RPMI7951 (cell line): ENCODE measurements around the gene FHL2. TPM values are rescaled to one million over a fixed set of nuclear protein-coding genes. Genes with fewer than 3 reads are reported as not detected.
"Not testable (repeated sequence)": the region's sequence is repeated elsewhere in the genome, so short reads cannot be mapped to it uniquely, and the experiment has no call there.

Experiments used
- DNase-seq: peaks from one replicate; pipeline ENCODE4 v3.0.0-alpha.2; 2012; ENCODE audit warnings: low read depth
- total RNA-seq: library from RNA; depleted of rRNA; stranded (reverse); fragments of >200 nt; shearing (Covaris generic); gene quantifications from 2 replicates; pipeline ENCODE4 v1.2.3, GENCODE V29; 2014

Gene FHL2
- total RNA-seq, 1 experiment from 2014 or later = 149 TPM

- DNase-seq = peak; percentile 59
Observed at GRCh38 chr2:105344704-105345345, 54.0 kb downstream of the FHL2 start.

GRCh38 chr2:105339414-105339813, 59.4 kb downstream of the FHL2 start:
- DNase-seq = no peak

GRCh38 chr2:105338020-105338385, 60.8 kb downstream of the FHL2 start:
- DNase-seq = no peak

- DNase-seq = peak; percentile 83
Observed at GRCh38 chr2:105337122-105338019, 61.5 kb downstream of the FHL2 start, which contains the start of gene C2orf49. Gene C2orf49 (plus strand): TSS chr2:105337540. CDS start chr2:105337588, 48 bp downstream.

- DNase-seq = no peak
Observed at GRCh38 chr2:105336786-105337121, 62.1 kb downstream of the FHL2 start.

GRCh38 chr2:105335469-105335868, 63.4 kb downstream of the FHL2 start:
- no peak for DNase-seq

- DNase-seq = no peak
Observed at GRCh38 chr2:105334211-105334610, 64.6 kb downstream of the FHL2 start.

GRCh38 chr2:105330681-105331375, 68.0 kb downstream of the FHL2 start:
- no peak for DNase-seq

GRCh38 chr2:105329561-105330495, 69.0 kb downstream of the FHL2 start, which contains the start of gene TGFBRAP1:
Gene TGFBRAP1 (minus strand): TSS chr2:105329735. CDS start chr2:105308301, 21,434 bp downstream.
- peak; percentile 63 for DNase-seq

- DNase-seq = no peak
Observed at GRCh38 chr2:105329197-105329554, 69.7 kb downstream of the FHL2 start.

- DNase-seq = peak; percentile 80
Observed at GRCh38 chr2:105328281-105329196, 70.3 kb downstream of the FHL2 start.

GRCh38 chr2:105327690-105328089, 71.2 kb downstream of the FHL2 start:
- no peak for DNase-seq

- DNase-seq = not testable (repeated sequence)
Observed at GRCh38 chr2:105327271-105327670, 71.6 kb downstream of the FHL2 start.

GRCh38 chr2:105325389-105325963, 73.4 kb downstream of the FHL2 start:
- peak; percentile 62 for DNase-seq

GRCh38 chr2:105324732-105325131, 74.1 kb downstream of the FHL2 start:
- DNase-seq = peak; percentile 86

GRCh38 chr2:105324101-105324500, 74.8 kb downstream of the FHL2 start:
- no peak for DNase-seq

- no peak for DNase-seq
Observed at GRCh38 chr2:105323111-105323510, 75.7 kb downstream of the FHL2 start.

- no peak for DNase-seq
Observed at GRCh38 chr2:105321875-105322646, 76.8 kb downstream of the FHL2 start.

- DNase-seq = no peak
Observed at GRCh38 chr2:105320651-105321215, 78.1 kb downstream of the FHL2 start.
